ENCODE measurements around the gene DDN.

Gene DDN

GRCh38 chr12:49031573-49032161 is 32.5 kb upstream of the DDN start:
- DNase-seq (ENCODE audit: low read depth) = no peak

GRCh38 chr12:49030714-49031572 is 31.8 kb upstream of the DDN start:
- DNase-seq (ENCODE audit: low read depth) = no peak

GRCh38 chr12:49030119-49030518 is 30.9 kb upstream of the DDN start:
- DNase-seq (ENCODE audit: low read depth) = no peak

GRCh38 chr12:49028666-49029275 is 29.6 kb upstream of the DDN start:
- DNase-seq (ENCODE audit: low read depth) = no peak

GRCh38 chr12:49027846-49028555 is 28.8 kb upstream of the DDN start:
- DNase-seq (ENCODE audit: low read depth) = no peak

GRCh38 chr12:49026678-49027480 is 27.7 kb upstream of the DDN start:
- no peak for DNase-seq (ENCODE audit: low read depth)

GRCh38 chr12:49026101-49026500 is 26.9 kb upstream of the DDN start:
- DNase-seq (ENCODE audit: low read depth) = no peak

GRCh38 chr12:49025463-49025862 is 26.3 kb upstream of the DDN start:
- no peak for DNase-seq (ENCODE audit: low read depth)

GRCh38 chr12:49024543-49024942 is 25.4 kb upstream of the DDN start:
- DNase-seq (ENCODE audit: low read depth) = no peak

- no peak for DNase-seq (ENCODE audit: low read depth)
Observed at GRCh38 chr12:49023812-49024211, 24.6 kb upstream of the DDN start.

GRCh38 chr12:49022558-49023178 is 23.5 kb upstream of the DDN start:
- DNase-seq (ENCODE audit: low read depth) = no peak

- no peak for DNase-seq (ENCODE audit: low read depth)
Observed at GRCh38 chr12:49021292-49021915, 22.2 kb upstream of the DDN start.

GRCh38 chr12:49020441-49020840 is 21.3 kb upstream of the DDN start:
- no peak for DNase-seq (ENCODE audit: low read depth)

GRCh38 chr12:49019443-49020324 is 20.5 kb upstream of the DDN start:
- DNase-seq (ENCODE audit: low read depth) = no peak

- DNase-seq (ENCODE audit: low read depth) = no peak
Observed at GRCh38 chr12:49019120-49019430, 19.9 kb upstream of the DDN start.

GRCh38 chr12:49018261-49019119 is 19.3 kb upstream of the DDN start, which contains the start of gene PRKAG1:
Gene PRKAG1 (minus strand): TSS chr12:49018776. CDS start chr12:49018740, 36 bp downstream.
- peak; percentile 93 for DNase-seq (ENCODE audit: low read depth)

- no peak for DNase-seq (ENCODE audit: low read depth)
Observed at GRCh38 chr12:49017891-49018260, 18.7 kb upstream of the DDN start.

GRCh38 chr12:49015196-49015595 is 16.0 kb upstream of the DDN start:
- DNase-seq (ENCODE audit: low read depth) = no peak

- DNase-seq (ENCODE audit: low read depth) = no peak
Observed at GRCh38 chr12:49014547-49014946, 15.4 kb upstream of the DDN start.

Measured in stimulated activated CD8-positive, alpha-beta memory T cell treated with anti-CD3 and anti-CD28 coated beads, Interleukin-12 subunit alpha, Interleukin-12 subunit beta, amount 100 ng/mL, for 4 hours (primary cell).